A673 (cell line): ENCODE results near the gene ABCA4. TPM values are rescaled to one million over a fixed set of nuclear protein-coding genes. Genes with fewer than 3 reads are reported as not detected.

Experiments used
- BruUV-seq: library from RNA; stranded (reverse); fragments of 400-500 nt; replicated peaks from 2 replicates; lab custom pipeline; 2021; lab: Mats Ljungman, UMichigan
- CTCF ChIA-PET: fragments of 300-600 bp; sonication (Branson Sonifier 250); formaldehyde crosslinking; loops from one replicate; lab custom pipeline; 2022; ENCODE audit warnings: antibody characterized with exemption; lab: Charles Lee
- POLR2A ChIA-PET: fragments of 300-600 bp; sonication (Branson Sonifier 250); formaldehyde crosslinking; loops from one replicate; lab custom pipeline; 2022; ENCODE audit warnings: antibody characterized with exemption; ENCODE audit not compliant: low non-redundant PET; lab: Charles Lee
- DNase-seq: peaks from one replicate; pipeline ENCODE4 v3.0.0-alpha.2; 2015; ENCODE audit warnings: low spot score
- H3K27ac ChIP-seq: fragments of 200-600 bp; sonication (generic); 2 replicates; pipeline ENCODE4 v1.5.1; 2016; ENCODE audit warnings: mixed run types, low read depth, mild to moderate bottlenecking, mixed read lengths, antibody characterized with exemption, low read length; ENCODE audit not compliant: poor library complexity, severe bottlenecking
- H3K27me3 ChIP-seq: fragments of 200-600 bp; sonication (generic); replicated peaks from 2 replicates; pipeline ENCODE4 v1.6.1; 2017; ENCODE audit warnings: mixed run types, low read depth, mild to moderate bottlenecking, mixed read lengths, antibody characterized with exemption, low read length; ENCODE audit not compliant: insufficient read depth, poor library complexity
- H3K36me3 ChIP-seq: fragments of 200-600 bp; sonication (generic); 2 replicates; pipeline ENCODE4 v1.6.1; 2016; ENCODE audit warnings: mixed run types, mild to moderate bottlenecking, mixed read lengths, antibody characterized with exemption, low read length; ENCODE audit not compliant: insufficient read depth, poor library complexity, severe bottlenecking
- H3K4me1 ChIP-seq: fragments of 200-600 bp; sonication (generic); 2 replicates; pipeline ENCODE4 v1.6.1; 2017; ENCODE audit warnings: mixed run types, mild to moderate bottlenecking, mixed read lengths, antibody characterized with exemption, low read length; ENCODE audit not compliant: insufficient read depth, poor library complexity, severe bottlenecking
- H3K4me3 ChIP-seq: fragments of 200-600 bp; sonication (generic); 2 replicates; pipeline ENCODE4 v1.5.1; 2016; ENCODE audit warnings: low read depth, mixed run types, mild to moderate bottlenecking, mixed read lengths, low read length; ENCODE audit not compliant: poor library complexity, severe bottlenecking
- H3K9me3 ChIP-seq: fragments of 200-600 bp; sonication (generic); 2 replicates; pipeline ENCODE4 v1.6.1; 2016; ENCODE audit warnings: mixed run types, low read depth, mild to moderate bottlenecking, mixed read lengths, antibody characterized with exemption, low read length; ENCODE audit not compliant: poor library complexity, severe bottlenecking
- CTCF ChIP-seq: fragments of 300-800, 200-600 bp; sonication (generic); conservative IDR thresholded peaks from 2 replicates; pipeline ENCODE4 v1.5.1; 2017; ENCODE audit warnings: low read depth, mild to moderate bottlenecking, antibody characterized with exemption, low read length, moderate library complexity, mixed read lengths
- EZH2 ChIP-seq: fragments of 200-600 bp; sonication (generic); IDR thresholded peaks from 2 replicates; pipeline ENCODE4 v1.6.1; 2017; ENCODE audit warnings: borderline replicate concordance, low read depth, mild to moderate bottlenecking, mixed read lengths, antibody characterized with exemption, low read length; ENCODE audit not compliant: poor library complexity, severe bottlenecking
- intact Hi-C: fragments of 100-400 bp; cut with micrococcal nuclease; formaldehyde crosslinking; loops from one replicate; pipeline ENCODE4 v1.10.0; 2022; ENCODE audit not compliant: unreplicated experiment
- total RNA-seq: library from RNA; stranded (reverse); gene quantifications from 2 replicates; pipeline ENCODE4 v1.2.3, GENCODE V29; 2021

Gene ABCA4
- total RNA-seq, 1 experiment from 2014 or later: 0.09 TPM

- Histone ChIP-seq H3K27ac (no peak overlapping the region), H3K36me3 (no peaks in the 10 kb centered on the region), H3K27me3 (no peaks in the 10 kb centered on the region), H3K4me1 (no peaks in the 10 kb centered on the region), H3K9me3 (no peaks in the 10 kb centered on the region), H3K4me3 (no peak overlapping the region)
- TF ChIP-seq CTCF (no peak), EZH2 (no peak)
- DNase-seq: no peak
- BruUV-seq: no TSS peak
- ChIA-PET POLR2A (no interaction called here), CTCF (interaction anchor here (0.6 kb wide), 1 partner anchor 13 kb away, joined by 12 read pairs; no protein-coding TSS in a partner anchor)
- intact Hi-C loops: no loop called here
These were observed 151.6 kb downstream of the ABCA4 start for GRCh38 chr1:93969371-93969770.

GRCh38 chr1:93967306-93967705, 153.6 kb downstream of the ABCA4 start:
- Histone ChIP-seq H3K36me3 (no peaks in the 10 kb centered on the region), H3K9me3 (no peaks in the 10 kb centered on the region), H3K4me3 (no peak overlapping the region), H3K27ac (no peak overlapping the region), H3K4me1 (no peaks in the 10 kb centered on the region), H3K27me3 (no peaks in the 10 kb centered on the region)
- POLR2A ChIA-PET: no interaction called here
- no peak for TF ChIP-seq CTCF
- no peak for TF ChIP-seq EZH2
- BruUV-seq: no TSS peak
- DNase-seq: no peak
- intact Hi-C loops: no loop called here
- CTCF ChIA-PET: no interaction called here

- BruUV-seq: no TSS peak
- no peaks in the 10 kb centered on the region for H3K36me3 ChIP-seq
- no peak overlapping the region for H3K27ac ChIP-seq
- no peaks in the 10 kb centered on the region for H3K27me3 ChIP-seq
- intact Hi-C loops: no loop called here
- TF ChIP-seq CTCF: no peak
- TF ChIP-seq EZH2: no peak
- no peaks in the 10 kb centered on the region for H3K9me3 ChIP-seq
- ChIA-PET POLR2A (no interaction called here), CTCF (no interaction called here)
- DNase-seq: no peak
- H3K4me1 ChIP-seq: no peaks in the 10 kb centered on the region
- H3K4me3 ChIP-seq: no peak overlapping the region
These were observed 155.1 kb downstream of the ABCA4 start for GRCh38 chr1:93965888-93966287.
